Hematopoietic multipotent progenitor cell (in vitro differentiated cells): ENCODE results near the gene GPRIN3. TPM values are rescaled to one million over a fixed set of nuclear protein-coding genes. Genes with fewer than 3 reads are reported as not detected.

ENCODE experiments used
- DNase-seq, 3 donors: peaks; one replicate each; pipeline ENCODE4 v3.0.0-alpha.2; 2011 to 2015; ENCODE audit warnings: low read depth in 2 of 3, low spot score in 2 of 3
- total RNA-seq: library from RNA; depleted of rRNA; stranded (reverse); fragments of >200 nt; gene quantifications from one replicate; pipeline ENCODE4 v1.2.3, GENCODE V29; 2012

Gene GPRIN3
- 2.7 TPM for total RNA-seq

DNA sequence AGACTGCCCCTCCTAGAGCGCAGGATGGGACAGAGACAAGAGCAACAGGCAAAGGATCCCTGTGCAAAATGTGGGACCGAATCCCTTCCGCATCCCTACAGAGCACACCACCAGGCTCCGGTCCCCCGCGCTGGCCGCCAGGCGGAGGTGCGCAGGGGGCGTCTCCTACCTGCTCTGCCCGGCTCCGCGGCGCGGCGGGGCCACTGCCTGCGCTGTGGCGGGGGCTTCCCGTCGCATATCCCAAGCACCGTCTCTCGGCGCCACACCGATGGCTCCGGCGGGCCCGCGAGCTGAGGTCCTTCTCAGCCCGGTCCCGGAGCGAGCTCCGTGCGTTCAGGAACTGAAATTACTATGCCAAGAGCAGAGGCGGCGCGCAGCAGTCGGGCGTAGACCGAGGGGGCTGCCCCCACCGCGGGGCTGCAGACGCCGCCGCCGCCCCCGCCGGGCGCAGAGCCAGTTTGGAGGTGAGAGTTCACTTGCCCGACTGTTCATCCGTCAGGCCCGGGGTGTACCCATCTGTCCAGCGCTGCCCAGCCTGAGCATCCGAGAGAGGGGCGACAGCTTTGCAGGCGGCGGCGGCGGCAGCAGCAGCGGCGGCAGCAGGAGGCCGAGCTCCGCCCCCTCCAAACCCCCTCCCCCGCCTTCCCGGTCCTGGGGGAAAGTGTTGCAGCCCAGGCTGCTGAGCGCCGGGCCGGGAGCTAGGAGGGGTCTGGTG, at the start of gene GPRIN3:
TSS of gene GPRIN3 (minus strand) at position 355 of the 715 bp plus-strand sequence. CDS start 57,690 bp downstream, outside the sequence.
- DNase-seq: peak in 1 of 3 donors; percentile 53

DNA sequence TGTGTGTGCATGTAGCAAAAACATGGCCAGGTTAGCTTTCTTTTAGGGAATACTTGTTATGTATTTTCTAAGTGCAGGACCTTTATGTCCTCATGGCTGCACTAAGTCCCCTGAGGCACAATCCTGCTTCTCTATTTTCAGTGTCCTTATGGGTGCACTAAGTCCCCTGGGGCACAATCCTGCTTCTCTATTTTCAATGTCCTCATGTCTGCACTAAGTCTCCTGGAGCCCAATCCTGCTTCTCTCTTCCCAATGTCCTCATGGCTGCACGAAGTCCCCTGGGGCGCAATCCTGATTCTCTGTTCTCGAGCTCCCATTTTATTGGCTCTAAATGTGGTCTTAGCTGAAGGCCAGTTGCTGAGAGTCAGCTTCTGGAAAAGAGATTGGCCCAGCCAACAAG, 49.7 kb upstream of the GPRIN3 start:
- no peak for DNase-seq

DNA sequence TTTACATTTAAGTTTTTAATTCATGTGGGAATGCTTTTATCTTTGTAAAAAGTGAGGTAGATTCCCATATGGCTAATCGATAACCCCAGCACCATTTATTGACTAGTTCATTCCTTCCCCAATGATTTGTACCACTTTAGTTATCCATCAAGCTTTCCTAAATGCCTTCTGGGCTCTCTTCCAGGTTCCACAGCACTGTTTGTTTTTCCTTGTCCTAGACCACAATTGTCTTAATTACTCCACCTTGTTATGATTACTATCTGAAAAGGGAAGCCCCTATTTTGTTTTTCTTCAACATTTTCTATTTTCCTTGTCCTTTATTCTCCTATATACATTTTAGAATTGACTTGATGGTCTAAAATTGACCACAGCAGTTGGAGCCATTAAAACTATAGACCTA, 48.5 kb upstream of the GPRIN3 start:
- no peak for DNase-seq

DNA sequence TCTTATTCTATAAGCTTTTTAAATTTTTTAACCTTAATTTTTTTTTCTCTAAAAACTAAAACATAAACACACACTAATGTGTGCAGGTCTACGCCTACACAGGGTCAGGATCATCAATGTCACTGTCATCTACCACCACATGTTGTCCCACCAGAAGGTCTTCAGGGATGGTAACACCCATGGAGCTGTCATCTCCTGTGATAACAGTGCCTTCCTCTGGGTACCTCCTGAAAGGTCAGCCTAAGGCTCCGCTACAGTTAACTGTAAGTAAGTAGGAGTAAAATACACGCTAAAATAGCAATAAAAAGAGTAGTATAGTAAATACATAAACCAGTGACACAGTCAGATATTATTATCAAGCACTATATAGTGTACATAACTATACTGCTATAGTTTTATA, 45.9 kb upstream of the GPRIN3 start:
- no peak for DNase-seq

DNA sequence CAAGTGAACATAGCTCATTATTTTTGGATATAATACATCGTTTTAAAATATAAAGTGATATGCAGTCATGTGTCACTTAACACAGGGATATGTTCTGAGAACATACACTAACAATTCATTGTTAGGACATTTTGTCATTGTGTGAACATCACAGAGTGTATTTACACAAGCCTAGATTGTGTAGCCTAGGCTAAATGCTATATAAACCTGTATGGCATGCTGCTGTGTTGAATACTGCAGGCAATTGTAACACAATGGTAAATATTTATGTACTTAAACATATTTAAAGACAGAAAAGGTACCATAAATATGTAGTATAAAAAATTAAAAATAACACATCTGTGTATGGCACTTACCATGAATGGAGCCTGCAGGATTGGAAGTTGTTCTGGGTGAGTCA, 44.9 kb upstream of the GPRIN3 start:
- DNase-seq: no peak

DNA sequence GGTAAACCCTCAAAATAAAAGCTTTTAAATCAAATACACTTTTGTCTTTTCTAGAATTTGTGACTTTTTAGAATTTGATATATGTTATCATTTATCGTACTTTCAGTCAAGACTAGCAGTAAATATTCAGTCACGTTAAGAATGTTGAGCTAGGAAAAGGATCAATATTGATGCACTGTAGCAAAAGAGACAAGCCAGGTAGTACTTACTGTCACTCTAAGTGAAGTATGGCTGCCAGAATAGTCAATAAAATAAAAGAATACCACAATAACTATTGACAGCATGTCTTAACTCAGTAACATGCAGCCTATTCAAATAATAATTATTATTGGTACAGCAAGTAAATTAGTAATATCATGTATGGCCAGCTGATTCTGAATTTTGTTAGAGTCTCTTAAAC, 43.6 kb upstream of the GPRIN3 start:
- DNase-seq: no peak

DNA sequence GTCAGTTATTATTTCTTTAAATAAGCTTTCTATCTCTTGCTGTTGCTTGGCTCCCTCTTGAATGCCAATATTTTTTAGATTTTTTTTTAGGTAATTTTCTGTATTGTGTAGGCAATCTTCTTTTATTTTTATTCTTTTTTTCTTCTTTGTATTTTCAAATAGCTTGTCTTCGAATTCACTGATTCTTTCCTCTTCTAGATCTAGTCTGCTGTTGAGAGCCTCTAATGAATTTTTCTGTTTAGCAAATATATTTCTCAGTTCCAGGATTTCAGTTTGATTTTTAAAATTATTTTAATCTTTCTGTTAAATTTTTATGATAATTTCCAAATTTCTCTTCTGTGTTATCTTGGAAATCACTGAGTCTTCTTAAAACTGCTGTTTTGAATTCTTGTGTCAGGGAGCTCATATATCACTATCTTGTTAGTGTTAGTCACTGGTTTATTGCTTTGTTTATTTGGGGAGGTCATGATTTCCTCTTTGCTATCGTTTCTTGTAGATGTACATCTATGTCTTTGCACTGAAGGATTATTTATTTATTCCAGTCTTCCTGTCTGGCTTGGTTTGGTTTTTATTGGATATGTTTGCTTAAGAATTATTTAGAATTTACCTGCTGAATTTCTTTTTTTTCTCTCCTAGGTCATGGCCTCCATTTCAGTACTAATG, 39.9 kb upstream of the GPRIN3 start:
- no peak for DNase-seq

DNA sequence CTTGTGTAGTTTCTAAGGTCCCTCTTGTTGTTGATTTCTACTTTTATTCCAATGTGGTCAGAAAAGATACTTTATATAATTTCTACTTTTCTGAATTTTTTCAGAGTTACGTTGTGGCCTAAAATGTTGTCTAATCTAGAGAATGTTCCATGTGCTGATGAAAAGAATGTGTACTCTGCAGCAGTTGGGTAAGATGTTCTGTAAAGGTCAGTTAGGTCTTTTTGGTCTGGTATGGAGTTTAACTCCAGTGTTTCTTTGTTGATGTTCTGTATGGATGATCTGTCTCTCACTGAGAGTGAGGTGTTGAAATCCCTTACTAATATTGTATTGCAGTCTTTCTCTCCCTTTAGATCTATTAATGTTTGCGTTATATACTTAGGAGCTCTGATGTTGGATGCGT, 37.0 kb upstream of the GPRIN3 start:
- DNase-seq: no peak

DNA sequence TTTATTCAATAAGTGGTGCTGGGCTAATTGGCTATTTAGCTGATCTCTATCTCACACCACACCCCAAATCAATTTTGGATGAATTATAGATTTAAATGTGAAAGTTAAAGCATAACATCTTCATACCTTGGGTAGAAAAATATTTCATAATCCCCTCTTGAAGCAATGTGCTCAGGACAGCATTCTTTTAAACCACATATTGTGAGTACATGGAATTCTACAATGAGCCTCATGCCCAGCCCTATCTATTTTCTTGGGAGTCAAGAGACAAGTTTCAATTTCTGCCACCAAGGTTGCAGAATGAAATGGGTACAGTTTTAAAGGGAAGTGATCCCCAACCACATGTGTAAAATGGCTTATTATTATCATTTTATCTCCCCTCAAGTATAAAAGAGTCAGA, 30.6 kb upstream of the GPRIN3 start:
- DNase-seq: no peak

DNA sequence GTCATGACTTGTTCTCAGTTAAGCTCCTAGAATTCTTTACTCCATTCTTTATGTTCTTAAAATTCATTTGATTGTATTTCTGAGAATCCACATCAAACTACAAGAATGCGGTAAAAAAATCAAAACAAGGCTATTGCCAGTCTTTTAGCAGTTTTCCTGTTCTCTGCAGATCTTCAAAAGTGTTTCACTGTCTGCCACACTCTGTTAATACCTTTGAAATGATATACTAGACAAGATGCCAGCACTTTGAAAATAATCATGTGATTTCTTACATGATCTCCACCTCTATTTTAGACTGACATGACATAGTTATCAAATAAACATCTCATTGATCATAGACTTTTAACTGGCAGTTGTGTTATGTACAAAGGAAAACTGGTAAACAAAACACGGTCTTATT, 30.1 kb upstream of the GPRIN3 start:
- no peak for DNase-seq

DNA sequence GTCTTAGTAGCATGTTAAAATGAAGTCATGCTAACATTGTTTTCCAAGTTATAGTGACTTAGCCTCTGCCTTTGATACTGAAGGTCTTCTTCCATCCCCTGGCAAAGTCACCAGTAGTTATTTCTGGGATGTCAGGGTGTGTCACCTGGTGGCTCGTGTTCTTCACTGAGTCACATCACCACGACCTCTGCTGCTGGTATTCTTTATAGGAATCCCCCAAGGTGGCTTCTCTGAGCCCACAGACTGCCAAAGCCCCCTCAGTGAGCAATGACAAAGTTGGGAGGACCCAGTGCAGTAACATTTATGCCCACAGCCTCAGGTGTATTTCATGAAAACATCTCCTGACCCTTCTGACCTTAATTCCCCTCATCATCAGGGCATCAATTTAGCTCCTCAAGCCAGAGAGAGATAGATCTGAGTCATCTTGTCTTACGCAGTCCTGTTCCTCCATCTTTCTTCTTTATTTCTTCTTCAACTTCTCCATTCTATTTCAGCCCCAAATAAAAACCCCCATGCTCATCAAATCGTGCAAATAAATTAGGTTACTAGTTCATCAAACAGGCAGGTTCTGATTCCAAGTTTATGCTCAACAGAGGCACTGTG, 29.3 kb upstream of the GPRIN3 start:
- DNase-seq: no peak

DNA sequence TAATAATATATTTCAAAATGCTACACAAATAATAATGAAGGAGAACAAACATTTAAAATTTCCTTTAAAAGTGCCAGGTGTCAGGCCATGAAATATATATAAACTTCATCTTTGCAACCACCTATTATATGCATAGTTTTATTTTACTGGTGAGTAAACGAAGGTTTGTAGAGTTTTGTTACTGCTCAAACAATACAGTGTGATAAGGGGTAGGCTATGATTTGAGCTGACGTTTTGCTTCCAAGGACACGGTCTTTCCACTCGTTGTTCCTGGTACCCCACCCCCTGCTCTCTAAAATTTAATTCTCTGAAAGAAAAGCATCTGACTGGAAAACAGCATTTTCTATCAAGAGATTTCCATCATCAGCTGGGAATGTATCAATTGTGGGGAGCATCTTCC, 27.2 kb upstream of the GPRIN3 start:
- no peak for DNase-seq

DNA sequence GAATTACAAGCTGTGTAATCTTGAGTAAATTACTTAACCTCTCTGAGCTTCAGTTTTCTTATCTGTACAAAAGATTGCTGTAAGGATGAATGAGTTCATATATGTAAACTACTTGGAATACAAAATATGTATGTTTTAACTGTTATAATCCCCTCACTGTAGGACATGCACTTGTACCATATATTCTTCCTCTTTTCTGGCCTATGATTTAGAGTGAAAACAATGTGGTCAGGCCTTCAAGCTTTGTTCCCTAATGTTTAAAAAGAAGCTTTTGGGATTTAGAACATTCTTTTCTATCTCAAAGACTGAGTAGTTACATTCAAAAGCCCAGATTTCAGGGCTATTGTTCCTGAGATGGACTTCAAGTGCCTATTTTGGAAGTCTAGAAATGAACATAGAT, 26.7 kb upstream of the GPRIN3 start:
- peak in 1 of 3 donors; percentile 29 for DNase-seq

DNA sequence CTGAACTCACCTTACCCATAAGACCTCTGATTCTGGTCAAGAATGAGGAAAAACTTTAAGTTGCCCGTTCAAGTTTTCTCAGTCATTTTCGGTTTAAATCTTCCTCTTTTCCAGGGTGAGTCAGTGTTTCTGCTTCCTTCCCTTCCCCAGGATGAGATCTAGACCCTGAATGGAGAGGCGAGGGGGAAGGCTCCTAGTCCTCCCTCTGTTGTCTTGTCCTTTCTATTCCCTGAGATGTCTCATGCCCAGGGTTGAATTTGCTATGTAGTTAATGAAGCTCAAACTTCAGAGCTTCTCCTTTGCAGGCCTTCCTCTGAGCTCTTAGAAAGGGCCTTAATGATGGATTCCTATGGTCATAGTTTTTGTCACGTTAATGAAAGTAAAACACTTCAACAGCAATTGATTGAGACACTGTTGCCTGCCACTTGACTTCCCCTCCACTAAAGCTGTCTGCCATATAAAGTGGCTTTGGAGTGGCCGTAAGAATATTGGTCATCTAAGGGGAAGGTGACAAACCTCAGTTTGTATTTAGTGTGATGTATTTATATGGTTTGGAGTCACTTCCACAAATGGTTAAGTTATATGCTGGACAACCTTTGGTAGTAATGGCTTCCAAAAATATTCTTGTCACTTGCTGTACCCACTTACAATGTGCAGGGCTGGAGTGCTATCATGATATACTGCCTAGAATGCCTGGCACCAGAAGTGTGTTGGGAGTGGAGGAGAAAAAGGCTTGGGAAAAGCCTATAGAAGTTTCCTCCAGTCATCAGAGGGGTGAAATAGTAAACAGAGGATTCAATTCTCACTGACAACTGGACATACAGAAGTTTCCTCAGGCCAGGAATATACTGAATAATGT, 24.3 kb upstream of the GPRIN3 start:
- no peak for DNase-seq

DNA sequence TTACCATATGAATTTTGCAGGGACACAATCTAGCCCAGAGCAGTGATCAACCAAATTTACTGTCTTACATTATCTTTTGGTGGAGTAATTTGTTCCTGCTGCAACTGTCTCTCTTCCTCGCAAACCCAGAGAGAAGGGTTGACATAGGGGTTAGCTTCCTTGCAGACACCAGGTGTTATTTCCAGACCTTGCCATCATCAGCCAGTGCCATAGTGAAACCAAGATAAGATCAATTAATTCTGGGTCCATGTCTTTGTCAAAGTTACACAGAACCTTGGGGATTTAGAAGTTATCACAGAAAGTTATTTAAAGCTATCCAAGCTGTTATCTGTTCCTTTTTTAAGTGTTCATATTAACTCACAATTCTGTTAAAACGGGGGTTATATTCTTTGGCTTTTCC, 23.6 kb upstream of the GPRIN3 start:
- no peak for DNase-seq

DNA sequence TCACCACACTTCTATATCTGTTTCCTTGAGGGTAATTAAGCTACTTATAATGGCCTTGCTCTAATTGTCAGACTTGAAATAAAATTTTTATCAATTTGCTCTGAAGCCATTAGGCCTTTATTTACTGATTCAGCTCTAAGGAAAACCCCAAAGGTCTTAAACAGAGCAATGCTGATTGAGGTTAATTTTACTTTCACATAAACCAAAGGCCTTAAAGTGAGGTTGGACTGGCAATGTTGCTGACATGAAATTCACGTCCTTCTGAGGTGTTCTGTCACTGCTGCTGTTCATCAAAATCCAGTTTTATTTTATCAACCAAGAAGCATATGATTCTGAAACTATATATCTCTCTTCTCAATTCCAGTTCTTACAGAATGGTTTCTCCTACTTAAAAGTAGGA, 21.7 kb upstream of the GPRIN3 start:
- no peak for DNase-seq

DNA sequence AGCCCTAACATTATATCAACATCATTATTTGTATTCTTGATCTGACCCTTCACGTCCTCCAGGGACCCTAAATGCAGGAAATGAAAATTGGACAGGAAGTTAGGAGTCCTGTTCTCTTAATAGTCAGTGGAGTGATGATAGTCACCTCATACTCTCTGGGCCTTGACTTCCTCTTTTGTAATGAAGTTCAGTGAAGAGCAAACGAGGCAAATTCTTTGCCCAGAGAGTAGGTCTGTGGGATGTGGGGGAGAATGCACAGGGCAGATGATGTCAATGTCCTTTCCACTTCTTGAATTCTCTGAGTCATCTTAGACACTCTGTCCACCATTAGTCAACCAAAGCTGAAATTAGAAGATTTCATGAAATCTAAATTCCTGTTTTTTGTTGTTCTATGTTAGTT, 17.1 kb upstream of the GPRIN3 start:
- peak in 1 of 3 donors; percentile 50 for DNase-seq

DNA sequence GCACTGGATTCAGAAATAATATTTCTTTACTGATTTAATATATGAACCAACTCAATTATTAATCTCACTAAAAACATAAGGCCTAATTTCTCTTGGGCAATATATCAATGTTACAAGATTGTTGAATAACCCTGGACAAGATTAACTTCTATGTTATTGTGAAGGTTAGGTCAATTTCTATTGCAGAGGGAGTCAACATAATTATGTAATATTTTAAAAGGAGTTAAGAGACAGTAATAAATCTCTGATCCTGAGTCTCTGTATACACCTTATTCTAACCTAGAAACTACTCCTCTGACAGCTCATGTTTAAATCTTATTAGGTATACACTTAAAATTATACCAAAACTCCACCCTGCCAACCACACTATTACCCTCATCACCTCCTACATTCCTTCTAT, 15.1 kb upstream of the GPRIN3 start:
- no peak for DNase-seq

DNA sequence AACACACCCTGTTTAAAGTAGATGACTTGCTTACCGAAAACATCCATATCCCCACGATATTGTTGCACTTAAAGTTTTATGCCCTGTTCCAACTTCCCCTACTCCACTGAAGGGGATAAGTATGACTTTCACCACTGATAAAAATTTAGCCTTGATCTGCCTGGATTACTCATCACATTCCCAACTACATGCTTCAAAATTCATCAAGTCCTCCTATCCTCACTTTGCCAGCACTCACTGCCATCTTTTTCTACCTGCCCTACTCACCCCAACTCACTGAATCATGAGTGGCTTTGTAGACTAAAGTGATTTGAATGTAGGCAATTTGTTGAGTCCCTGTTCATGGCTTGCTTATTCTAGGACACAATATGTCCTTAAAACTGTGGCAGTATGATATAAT, 12.2 kb upstream of the GPRIN3 start:
- no peak for DNase-seq

DNA sequence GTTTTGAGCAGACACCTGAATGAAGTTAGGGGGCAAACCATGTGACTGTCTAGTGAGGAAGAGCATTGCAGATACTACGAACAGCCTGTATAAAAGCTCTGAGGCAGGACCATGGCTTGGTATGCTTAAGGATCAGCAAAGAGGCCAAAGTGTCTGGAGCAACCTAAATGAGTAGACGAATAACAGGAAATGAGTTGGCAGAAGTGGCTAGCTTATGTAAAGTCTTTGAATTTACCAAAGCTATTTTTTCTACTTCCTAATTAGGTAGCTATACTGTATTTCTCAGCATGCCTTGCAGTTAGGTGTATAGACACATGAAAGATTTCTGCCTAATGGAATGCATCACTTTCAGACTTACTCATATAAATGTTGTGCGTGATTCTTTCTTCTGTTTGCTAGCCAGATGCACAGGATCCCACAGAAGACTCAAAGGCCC, 9.3 kb upstream of the GPRIN3 start:
- peak in 1 of 3 donors; percentile 75 for DNase-seq

DNA sequence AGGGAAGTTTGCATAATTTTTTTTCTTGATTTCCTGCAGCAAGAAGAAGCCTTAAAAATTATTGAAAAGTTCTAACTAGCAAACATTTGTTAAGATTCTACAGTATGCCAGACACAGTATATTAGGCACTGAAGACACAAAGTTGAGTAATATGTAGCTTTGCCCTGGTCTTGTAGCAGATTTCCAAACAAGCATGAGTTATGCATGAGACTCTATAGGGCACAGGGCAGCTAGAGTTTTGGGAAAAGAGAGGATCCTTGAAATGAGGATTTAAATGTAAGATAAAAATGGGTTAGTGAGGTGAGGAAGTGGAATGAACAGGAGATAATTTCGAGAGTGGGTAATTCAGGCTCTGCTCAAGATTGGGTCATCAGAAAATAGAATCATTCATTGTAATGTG, 8.6 kb upstream of the GPRIN3 start:
- no peak for DNase-seq
